ENCODE results near the gene ROGDI.

The ROGDI gene

DNA sequence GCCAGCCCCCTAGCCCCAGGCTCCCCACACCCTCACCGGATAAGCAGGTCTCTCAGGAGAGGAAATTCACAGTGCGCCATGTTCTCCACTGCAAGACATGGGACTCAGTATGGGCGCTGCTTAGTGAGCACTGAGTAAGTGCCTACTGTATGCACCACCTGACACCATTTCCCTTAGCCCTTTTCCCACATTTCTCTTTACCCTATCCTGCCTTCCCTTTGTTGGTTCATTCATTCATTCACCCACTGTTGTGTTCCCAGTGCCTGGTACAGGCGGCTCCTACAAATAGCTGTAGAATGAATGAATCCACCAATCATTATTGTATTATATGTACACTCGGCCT, 24.4 kb downstream of the ROGDI start:
- TF ChIP-seq, protein P1, sequence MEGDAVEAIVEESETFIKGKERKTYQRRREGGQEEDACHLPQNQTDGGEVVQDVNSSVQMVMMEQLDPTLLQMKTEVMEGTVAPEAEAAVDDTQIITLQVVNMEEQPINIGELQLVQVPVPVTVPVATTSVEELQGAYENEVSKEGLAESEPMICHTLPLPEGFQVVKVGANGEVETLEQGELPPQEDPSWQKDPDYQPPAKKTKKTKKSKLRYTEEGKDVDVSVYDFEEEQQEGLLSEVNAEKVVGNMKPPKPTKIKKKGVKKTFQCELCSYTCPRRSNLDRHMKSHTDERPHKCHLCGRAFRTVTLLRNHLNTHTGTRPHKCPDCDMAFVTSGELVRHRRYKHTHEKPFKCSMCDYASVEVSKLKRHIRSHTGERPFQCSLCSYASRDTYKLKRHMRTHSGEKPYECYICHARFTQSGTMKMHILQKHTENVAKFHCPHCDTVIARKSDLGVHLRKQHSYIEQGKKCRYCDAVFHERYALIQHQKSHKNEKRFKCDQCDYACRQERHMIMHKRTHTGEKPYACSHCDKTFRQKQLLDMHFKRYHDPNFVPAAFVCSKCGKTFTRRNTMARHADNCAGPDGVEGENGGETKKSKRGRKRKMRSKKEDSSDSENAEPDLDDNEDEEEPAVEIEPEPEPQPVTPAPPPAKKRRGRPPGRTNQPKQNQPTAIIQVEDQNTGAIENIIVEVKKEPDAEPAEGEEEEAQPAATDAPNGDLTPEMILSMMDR (IDR thresholded peaks at IDR 0.05), result no peak

DNA sequence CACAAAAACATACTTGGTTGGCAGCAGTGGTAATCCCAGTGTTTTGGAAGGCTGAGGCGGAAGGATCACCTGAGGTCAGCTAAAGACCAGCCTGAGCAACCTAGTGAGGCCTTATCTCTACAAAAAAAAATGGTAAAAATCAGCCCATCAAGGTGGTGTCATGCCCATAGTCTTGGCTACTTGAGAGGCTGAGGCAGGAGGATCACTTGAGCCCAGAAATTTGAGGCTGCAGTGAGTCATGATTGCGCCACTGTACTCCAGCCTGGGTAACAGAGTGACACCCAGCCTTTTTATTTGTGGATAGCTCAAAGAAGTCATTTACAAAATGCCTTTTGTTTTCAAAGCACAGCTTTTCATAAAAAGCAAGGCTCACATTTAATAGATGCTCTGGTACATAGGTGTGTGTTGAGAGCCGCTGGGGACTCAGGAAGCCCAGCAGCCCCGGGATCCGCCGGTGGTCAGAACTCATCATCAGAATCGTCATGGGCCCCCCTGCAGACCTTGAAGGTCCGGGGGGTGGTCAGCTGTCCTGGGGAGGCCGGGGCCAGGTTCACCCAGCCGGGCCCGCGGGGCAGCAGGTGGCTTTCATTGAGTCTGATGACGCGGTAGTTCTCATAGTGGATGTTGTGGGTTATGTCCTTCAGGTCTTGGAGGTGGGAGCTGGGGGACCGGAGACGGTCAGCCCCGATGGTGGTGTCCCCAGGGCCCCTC, 24.9 kb downstream of the ROGDI start:
- TF ChIP-seq, protein P1 (IDR thresholded peaks at IDR 0.05), result no peak

DNA sequence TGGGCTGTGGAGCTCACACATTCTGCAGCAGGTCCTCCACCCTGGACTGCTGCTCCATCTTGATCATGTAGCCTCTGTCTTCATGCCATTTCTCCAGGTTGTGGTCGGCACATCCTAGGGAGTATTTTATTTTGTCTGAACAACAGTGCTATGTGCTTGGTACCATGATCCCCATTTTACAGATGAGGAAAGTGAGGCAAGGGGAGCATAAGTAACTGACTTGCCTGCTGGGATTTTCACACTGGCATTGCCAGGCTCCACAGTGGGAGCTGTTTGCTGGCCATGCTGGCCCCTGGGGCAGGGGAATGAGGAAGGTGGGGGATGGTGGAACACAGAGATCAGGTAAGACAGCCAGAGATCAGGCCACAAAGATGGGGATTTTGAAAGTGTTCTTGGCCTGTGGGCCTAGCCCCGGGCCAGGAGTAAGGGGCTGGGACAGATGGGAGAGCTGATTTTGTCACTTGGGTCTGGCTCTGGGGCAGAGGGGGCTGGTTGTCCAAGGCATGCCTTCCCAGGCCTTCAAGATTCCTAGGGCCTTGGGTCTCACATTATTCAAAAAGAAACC, 26.2 kb downstream of the ROGDI start:
- TF ChIP-seq, protein P1 (IDR thresholded peaks at IDR 0.05), result no peak

DNA sequence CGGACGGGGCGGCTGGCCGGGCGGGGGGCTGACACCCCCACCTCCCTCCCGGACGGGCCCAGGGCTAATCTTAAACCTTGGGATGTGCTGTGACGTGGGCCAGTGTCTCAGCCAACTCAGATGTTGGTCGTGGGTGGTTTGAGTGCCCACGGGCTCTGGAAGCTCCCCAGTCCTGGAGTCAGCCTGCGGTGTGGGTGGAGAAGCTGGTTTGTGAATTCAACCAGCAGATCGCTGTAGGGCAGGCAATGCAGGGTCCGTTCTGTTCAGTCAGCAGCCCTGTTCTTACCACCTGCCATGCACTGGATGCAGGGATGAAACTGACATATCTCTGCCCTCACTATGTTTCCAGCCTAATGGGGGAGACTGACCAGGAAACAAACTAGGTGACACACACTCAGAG, 27.4 kb downstream of the ROGDI start:
- TF ChIP-seq, protein P1 (IDR thresholded peaks at IDR 0.05), result no peak

DNA sequence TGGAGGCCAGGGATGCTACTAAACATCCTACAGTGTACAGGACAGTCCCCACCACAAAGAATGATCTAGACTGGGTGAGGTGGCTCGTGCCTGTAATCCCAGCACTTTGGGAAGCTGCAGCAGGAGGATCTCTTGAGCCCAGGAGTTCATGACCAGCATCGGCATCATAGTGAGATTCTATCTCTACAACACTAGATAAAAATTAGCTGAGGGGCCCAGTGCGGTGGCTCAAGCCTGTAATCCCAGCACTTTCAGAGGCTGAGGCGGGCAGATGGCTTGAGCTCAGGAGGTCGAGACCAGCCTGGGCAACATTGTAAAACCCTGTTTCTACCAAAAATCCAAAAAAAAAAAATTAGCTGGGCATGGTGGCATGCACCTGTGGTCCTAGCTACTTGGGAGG, 30.1 kb downstream of the ROGDI start:
- TF ChIP-seq, protein P1 (IDR thresholded peaks at IDR 0.05), result no peak

DNA sequence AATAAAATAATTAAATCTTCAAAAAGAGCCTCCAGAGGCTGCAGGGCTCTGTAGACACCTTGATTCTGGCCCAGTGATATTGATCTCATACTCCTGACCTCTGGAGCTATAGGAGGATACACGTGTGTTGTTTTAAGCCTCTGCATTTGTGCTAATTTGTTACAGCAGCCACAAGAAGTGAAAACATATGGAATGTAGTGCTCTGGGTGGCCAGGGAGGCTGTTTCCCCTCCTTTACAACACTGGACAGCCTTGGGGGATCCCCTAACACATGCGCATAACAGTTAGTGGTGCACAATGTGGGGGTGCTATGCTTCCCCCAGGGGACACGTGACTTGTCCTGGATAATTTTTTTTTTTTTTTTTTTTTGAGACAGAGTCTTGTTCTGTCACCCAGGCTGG, 30.8 kb downstream of the ROGDI start:
- TF ChIP-seq, protein P1 (IDR thresholded peaks at IDR 0.05), result no peak

DNA sequence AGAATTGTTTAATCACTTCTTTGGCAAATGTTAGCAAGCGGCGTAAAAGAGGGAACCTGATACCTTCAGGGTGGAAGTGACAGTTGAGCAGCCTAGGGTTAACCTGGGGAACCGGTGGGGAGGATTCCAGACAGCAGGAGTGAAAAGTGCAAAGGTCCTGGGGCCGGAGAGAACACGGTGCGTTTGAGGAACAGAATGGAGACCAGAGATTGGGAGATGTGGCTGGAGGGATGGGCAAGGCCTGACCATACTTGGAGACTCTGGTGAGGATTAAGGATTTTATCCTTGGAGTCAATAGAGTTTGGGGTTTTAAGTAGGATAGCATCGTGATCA, 33.2 kb downstream of the ROGDI start:
- TF ChIP-seq, protein P1 (IDR thresholded peaks at IDR 0.05), result no peak

Measured in LNCAP (cell line).